Testis (tissue), 3 donors: ENCODE results near the gene SWT1. TPM values are rescaled to one million over a fixed set of nuclear protein-coding genes. Genes with fewer than 3 reads are reported as not detected.
A peak's percentile ranks its signal among the peaks of the same experiment; 100 is the strongest.

Source experiments
- DNase-seq: peaks from one replicate; pipeline ENCODE4 v3.0.0-alpha.2; 2019
- H3K27ac ChIP-seq, 2 donors: fragments of 200-600 bp; sonication (generic); one replicate each; pipeline ENCODE4 v1.5.1; 2019
- H3K27me3 ChIP-seq: fragments of 200-600 bp; sonication (generic); one replicate; pipeline ENCODE4 v1.5.1; 2019
- H3K36me3 ChIP-seq: fragments of 200-600 bp; sonication (generic); one replicate; pipeline ENCODE4 v1.5.1; 2017; ENCODE audit warnings: low read depth; ENCODE audit errors: missing control alignments
- H3K4me1 ChIP-seq: fragments of 200-600 bp; sonication (generic); one replicate; pipeline ENCODE4 v1.5.1; 2019
- H3K4me3 ChIP-seq, 2 donors: fragments of 200-600 bp; sonication (generic); one replicate each; pipeline ENCODE4 v1.5.1; 2017 to 2019
- H3K9me3 ChIP-seq: fragments of 200-600 bp; sonication (generic); one replicate; pipeline ENCODE4 v1.5.1; 2017
- POLR2A ChIP-seq: fragments of 450-650 bp; IDR thresholded peaks from one replicate; pipeline ENCODE4 v1.6.1; 2017; ENCODE audit warnings: antibody characterized with exemption, mild to moderate bottlenecking, moderate library complexity
- WGBS, 2 donors: methylation state at CpG; one replicate each; pipeline ENCODE4 v1.1.5; 2018; 5-methylcytosine and 5-hydroxymethylcytosine counted together
- intact Hi-C: fragments of 100-400 bp; cut with DNase I; formaldehyde crosslinking; loops from one replicate; pipeline ENCODE4 v1.15.1; 2023; ENCODE audit warnings: low total_unique reads
- polyA plus RNA-seq: library from polyadenylated mRNA; stranded (reverse); fragments of 350-450 nt; fragmentation: Illumina TruSeq; extraction: RNeasy Lipid Tissue Mini Kit (QIAGEN cat#74804); gene quantifications from one replicate; pipeline ENCODE4 v1.2.3, GENCODE V29; 2014; ENCODE audit warnings: low read depth, low replicate concordance; ENCODE audit not compliant: insufficient read depth
- total RNA-seq, 2 donors: library from RNA; depleted of rRNA; stranded (reverse); fragments of >200 nt; gene quantifications; one replicate each; pipeline ENCODE4 v1.2.3, GENCODE V29; 2016
- TF ChIP-seq, protein P1 (sequence below), 3 experiments: fragments of 450-650 bp in 2 of 3; fragments of 200-600 bp in 1 of 3; sonication (generic) in 1 of 3; IDR thresholded peaks; one replicate each; pipeline ENCODE4 v1.5.1; 2016 to 2019; ENCODE audit warnings: antibody characterized with exemption in 3 of 3, mild to moderate bottlenecking in 2 of 3, moderate library complexity in 1 of 3

The SWT1 gene
- total and polyA plus RNA-seq, 3 donors from 2014 or later: 29.0 to 44.6 (median 38.3) TPM

DNA sequence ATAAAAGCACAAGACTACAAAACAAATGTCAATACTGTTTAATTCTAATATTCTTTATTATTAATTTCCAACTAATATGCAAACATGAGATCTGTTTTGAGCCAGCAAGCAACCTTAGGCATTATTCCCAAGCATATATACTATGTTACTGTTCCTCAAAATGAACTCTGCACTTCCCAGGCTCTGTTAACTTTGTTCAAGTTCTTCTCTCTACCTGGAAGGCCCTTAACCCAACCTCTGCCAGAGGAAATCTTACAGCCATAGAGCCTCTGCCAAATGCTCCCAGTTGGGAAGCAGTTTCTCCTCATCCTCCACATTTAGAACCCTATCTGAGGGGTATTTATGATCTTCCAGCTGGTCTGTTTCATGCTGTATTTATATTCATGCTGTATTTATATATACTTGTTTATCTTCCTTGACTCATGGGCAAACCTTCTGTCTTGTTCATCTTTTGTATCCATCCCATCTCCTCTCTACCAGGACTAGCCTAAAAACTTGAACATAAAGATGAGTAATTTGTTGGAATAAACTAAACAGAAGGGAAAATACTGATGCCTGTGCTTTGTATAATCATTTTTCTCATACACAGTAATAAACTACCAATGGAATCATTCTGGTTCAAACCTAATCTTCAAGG lies 154.7 kb downstream of the SWT1 start:
- H3K27me3 ChIP-seq: no peaks in the 10 kb centered on the region
- no peaks in the 10 kb centered on the region for H3K9me3 ChIP-seq
- intact Hi-C loops: no loop called here
- TF ChIP-seq POLR2A: no peak
- no peak for DNase-seq
- no peaks in the 10 kb centered on the region for H3K36me3 ChIP-seq
- no peak overlapping the region for H3K27ac ChIP-seq
- no peak overlapping the region for H3K4me3 ChIP-seq
- peaks cover 16% of the 10 kb centered on the region for H3K4me1 ChIP-seq

DNA sequence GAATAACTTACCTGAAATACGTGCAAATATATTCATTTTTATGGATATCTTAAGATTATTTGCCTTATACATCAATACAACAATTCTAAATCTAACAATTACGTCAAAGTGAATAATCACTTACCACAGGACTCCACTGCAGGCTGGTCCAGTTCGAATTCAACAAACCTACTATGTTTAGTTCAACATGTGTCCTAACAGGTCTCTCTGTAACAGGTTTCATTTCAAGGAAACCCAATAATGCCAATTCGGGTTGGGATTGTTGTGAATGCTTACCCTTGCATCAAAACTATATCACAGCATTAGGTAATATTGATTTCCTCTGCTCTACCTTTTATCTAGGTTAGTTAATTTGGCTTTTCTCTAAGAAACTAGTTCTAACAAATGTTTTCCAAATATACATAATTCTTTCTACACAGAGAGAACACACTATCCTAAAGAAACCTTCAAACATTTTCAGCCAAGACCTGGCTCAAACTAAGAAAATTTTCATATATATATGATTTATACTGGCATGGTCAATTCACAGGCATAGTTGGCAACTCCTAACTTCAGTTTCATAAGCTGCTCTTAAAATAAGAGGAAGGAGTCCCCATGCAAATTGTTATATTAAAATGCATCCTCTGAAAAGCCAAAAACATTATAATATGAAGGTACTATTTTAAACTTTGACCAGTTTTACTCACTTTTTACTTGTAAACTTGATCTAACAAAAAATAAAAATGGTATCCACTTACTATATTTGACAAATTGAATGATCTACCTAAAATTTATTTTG lies 155.6 kb downstream of the SWT1 start:
- no peak for TF ChIP-seq POLR2A
- TF ChIP-seq, protein P1, sequence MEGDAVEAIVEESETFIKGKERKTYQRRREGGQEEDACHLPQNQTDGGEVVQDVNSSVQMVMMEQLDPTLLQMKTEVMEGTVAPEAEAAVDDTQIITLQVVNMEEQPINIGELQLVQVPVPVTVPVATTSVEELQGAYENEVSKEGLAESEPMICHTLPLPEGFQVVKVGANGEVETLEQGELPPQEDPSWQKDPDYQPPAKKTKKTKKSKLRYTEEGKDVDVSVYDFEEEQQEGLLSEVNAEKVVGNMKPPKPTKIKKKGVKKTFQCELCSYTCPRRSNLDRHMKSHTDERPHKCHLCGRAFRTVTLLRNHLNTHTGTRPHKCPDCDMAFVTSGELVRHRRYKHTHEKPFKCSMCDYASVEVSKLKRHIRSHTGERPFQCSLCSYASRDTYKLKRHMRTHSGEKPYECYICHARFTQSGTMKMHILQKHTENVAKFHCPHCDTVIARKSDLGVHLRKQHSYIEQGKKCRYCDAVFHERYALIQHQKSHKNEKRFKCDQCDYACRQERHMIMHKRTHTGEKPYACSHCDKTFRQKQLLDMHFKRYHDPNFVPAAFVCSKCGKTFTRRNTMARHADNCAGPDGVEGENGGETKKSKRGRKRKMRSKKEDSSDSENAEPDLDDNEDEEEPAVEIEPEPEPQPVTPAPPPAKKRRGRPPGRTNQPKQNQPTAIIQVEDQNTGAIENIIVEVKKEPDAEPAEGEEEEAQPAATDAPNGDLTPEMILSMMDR (IDR thresholded peaks at IDR 0.05): no peak
- Histone ChIP-seq H3K4me1 (peaks cover 16% of the 10 kb centered on the region), H3K27ac (no peak overlapping the region), H3K4me3 (no peak overlapping the region), H3K36me3 (no peaks in the 10 kb centered on the region), H3K27me3 (no peaks in the 10 kb centered on the region), H3K9me3 (no peaks in the 10 kb centered on the region)
- intact Hi-C loops: no loop called here
- no peak for DNase-seq
- WGBS, 2 donors: 73 to 74% methylated on average over 4 of the region's 4 CpGs

DNA sequence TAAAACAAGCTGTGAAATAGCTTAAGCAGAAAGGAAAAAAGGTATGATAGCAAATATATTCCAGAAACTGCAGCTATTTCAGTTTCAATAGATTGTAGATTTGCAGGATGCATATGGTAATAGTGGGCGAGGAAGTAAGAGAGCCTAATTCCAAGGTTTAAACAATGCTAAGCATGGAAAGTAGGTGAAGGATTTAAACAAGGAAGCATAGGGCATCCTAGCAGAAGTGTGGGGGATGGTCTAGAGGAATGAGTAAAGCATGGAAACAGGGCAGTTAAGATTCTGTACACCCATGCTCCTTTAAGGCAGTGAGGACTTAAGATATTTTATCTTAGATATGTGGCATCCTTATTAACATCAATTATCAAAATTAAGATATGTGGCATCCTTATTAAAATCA lies 157.4 kb downstream of the SWT1 start:
- TF ChIP-seq, protein P1 (IDR thresholded peaks at IDR 0.05): no peak
- intact Hi-C loops: no loop called here
- Histone ChIP-seq H3K36me3 (no peaks in the 10 kb centered on the region), H3K4me3 (peak overlapping the region in 1 of 2 donors; percentile 92), H3K4me1 (peaks cover 23% of the 10 kb centered on the region), H3K9me3 (no peaks in the 10 kb centered on the region), H3K27ac (no peak overlapping the region), H3K27me3 (no peaks in the 10 kb centered on the region)
- no peak for DNase-seq
- 58 to 65% methylated on average over 1 of the region's 1 CpG for WGBS, 2 donors

DNA sequence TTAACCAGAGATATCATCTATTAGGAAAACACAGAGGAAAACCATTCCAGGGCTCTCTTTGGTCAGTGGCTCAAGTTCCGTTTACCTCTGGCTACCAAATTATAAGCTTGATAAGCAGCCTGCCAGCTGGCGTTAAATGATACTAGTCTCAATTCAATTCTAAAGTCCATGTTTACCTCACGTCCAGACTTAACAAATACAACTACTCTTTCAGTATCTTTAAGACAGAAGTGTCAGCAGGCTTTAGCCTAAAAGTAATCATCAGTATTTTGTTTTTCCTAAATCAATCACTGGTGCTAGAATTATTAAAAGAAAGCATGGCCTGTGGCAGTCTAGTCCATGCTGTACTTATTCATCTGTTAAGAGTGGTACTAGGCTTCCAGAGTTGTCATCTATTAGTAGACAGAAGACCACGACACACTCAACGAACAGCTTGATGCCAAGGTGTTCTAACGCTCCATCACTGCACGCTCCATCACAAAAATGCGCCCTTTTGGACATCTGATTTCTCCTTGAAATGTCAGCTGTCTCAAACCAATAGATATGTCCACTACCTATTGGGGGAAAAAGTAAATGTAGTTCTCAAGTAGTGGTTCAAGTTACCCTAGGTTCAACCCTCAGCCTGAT lies 158.6 kb downstream of the SWT1 start:
- intact Hi-C loops: no loop called here

More for the DNA sequence above, 158.6 kb downstream of the SWT1 start:
- no peak for TF ChIP-seq POLR2A
- TF ChIP-seq, protein P1 (IDR thresholded peaks at IDR 0.05): no peak
- H3K9me3 ChIP-seq: no peaks in the 10 kb centered on the region
- DNase-seq: no peak
- 13 to 14% methylated on average over 8 of the region's 8 CpGs for WGBS, 2 donors
- H3K4me1 ChIP-seq: peaks cover 23% of the 10 kb centered on the region
- no peaks in the 10 kb centered on the region for H3K27me3 ChIP-seq
- peak overlapping the region; percentile 92 to 97 for H3K4me3 ChIP-seq
- no peaks in the 10 kb centered on the region for H3K36me3 ChIP-seq
- H3K27ac ChIP-seq: peak overlapping the region; percentile 86 to 92
